Tibial nerve (tissue), 4 donors: ENCODE results near the gene CABLES2. TPM values are rescaled to one million over a fixed set of nuclear protein-coding genes. Genes with fewer than 3 reads are reported as not detected.

Experiments
- DNase-seq, 2 donors: peaks; one replicate each; pipeline ENCODE4 v3.0.0-alpha.2; 2019; ENCODE audit warnings: low spot score in 2 of 2
- H3K27ac ChIP-seq, 4 donors: fragments of 200-600 bp; sonication (generic) in 3 of 4; one replicate each; pipeline ENCODE4 v1.5.1; 2017 to 2019; ENCODE audit warnings: mild to moderate bottlenecking in 1 of 4
- H3K27me3 ChIP-seq, 2 donors: fragments of 200-600 bp; sonication (generic) in 1 of 2; one replicate each; pipeline versions ENCODE4 v1.5.1 to v1.6.0; 2017 to 2019
- H3K36me3 ChIP-seq, 3 donors: fragments of 200-600 bp; sonication (generic); one replicate each; pipeline ENCODE4 v1.5.1; 2018 to 2019
- H3K4me1 ChIP-seq, 4 donors: fragments of 200-600 bp; sonication (generic) in 3 of 4; one replicate each; pipeline ENCODE4 v1.5.1; 2017 to 2019
- H3K4me3 ChIP-seq, 4 donors: fragments of 200-600 bp; sonication (generic) in 3 of 4; one replicate each; pipeline ENCODE4 v1.5.1; 2017 to 2019; ENCODE audit warnings: mild to moderate bottlenecking in 1 of 4, moderate library complexity in 1 of 4
- H3K9me3 ChIP-seq, 4 donors: fragments of 200-600 bp; sonication (generic) in 3 of 4; one replicate each; pipeline ENCODE4 v1.5.1; 2017 to 2019
- CTCF ChIP-seq, 5 experiments: fragments of 200-600 bp in 3 of 5; fragments of 450-650 bp in 2 of 5; sonication (generic) in 3 of 5; IDR thresholded peaks; one replicate each; pipeline ENCODE4 v1.5.1; 2016 to 2019; ENCODE audit warnings: antibody characterized with exemption in 5 of 5, mild to moderate bottlenecking in 3 of 5, moderate library complexity in 2 of 5
- EP300 ChIP-seq, 2 donors: sonication (generic); formaldehyde crosslinking; IDR thresholded peaks; one replicate each; pipeline ENCODE4 v1.6.1; 2017; ENCODE audit warnings: antibody characterized with exemption in 2 of 2, mild to moderate bottlenecking in 1 of 2
- POLR2A ChIP-seq, 2 donors: fragments of 450-650 bp; IDR thresholded peaks; one replicate each; pipeline ENCODE4 v1.6.1; 2017; ENCODE audit warnings: antibody characterized with exemption in 2 of 2, mild to moderate bottlenecking in 2 of 2, moderate library complexity in 2 of 2
- WGBS, 2 donors: methylation state at CpG; one replicate each; pipeline ENCODE4 v1.1.5; 2018; 5-methylcytosine and 5-hydroxymethylcytosine counted together
- total RNA-seq, 4 donors: library from RNA; depleted of rRNA; stranded (reverse); fragments of >200 nt; gene quantifications; one replicate each; pipeline ENCODE4 v1.1.0, GENCODE V29; 2016

CABLES2 gene
- total RNA-seq, 4 donors from 2014 or later, result 1.1 to 9.9 (median 6.2) TPM

GRCh38 chr20:62448038-62448437, 41.0 kb upstream of the CABLES2 start:
- Histone ChIP-seq H3K9me3 (no peaks in the 10 kb centered on the region), H3K27me3 (peaks cover 0 to 73% of the 10 kb centered on the region in 2 donors), H3K27ac (no peak overlapping the region), H3K36me3 (no peaks in the 10 kb centered on the region), H3K4me3 (no peak overlapping the region), H3K4me1 (no peaks in the 10 kb centered on the region)
- TF ChIP-seq EP300 (IDR thresholded peaks at IDR 0.05), result no peak
- TF ChIP-seq CTCF (IDR thresholded peaks at IDR 0.05), result no peak
- no peak for TF ChIP-seq POLR2A (IDR thresholded peaks at IDR 0.05)
- no peak for DNase-seq
- 79 to 82% methylated on average over 10 of the region's 10 CpGs for WGBS, 2 donors

GRCh38 chr20:62446888-62447869, 40.1 kb upstream of the CABLES2 start:
- no peaks in the 10 kb centered on the region for H3K4me1 ChIP-seq
- WGBS, 2 donors, result 88% methylated on average over 43 to 44 of the region's 44 CpGs
- no peaks in the 10 kb centered on the region for H3K9me3 ChIP-seq
- peaks cover 0 to 65% of the 10 kb centered on the region in 2 donors for H3K27me3 ChIP-seq
- H3K27ac ChIP-seq, result no peak overlapping the region
- no peak for DNase-seq
- TF ChIP-seq CTCF (IDR thresholded peaks at IDR 0.05), result no peak
- TF ChIP-seq POLR2A (IDR thresholded peaks at IDR 0.05), result no peak
- TF ChIP-seq EP300 (IDR thresholded peaks at IDR 0.05), result no peak
- no peak overlapping the region for H3K4me3 ChIP-seq
- no peaks in the 10 kb centered on the region for H3K36me3 ChIP-seq

- no peaks in the 10 kb centered on the region for H3K4me1 ChIP-seq
- DNase-seq, result no peak
- H3K27me3 ChIP-seq, result peaks cover 0 to 70% of the 10 kb centered on the region in 2 donors
- H3K27ac ChIP-seq, result no peak overlapping the region
- no peaks in the 10 kb centered on the region for H3K36me3 ChIP-seq
- TF ChIP-seq POLR2A (IDR thresholded peaks at IDR 0.05) (no peak), EP300 (IDR thresholded peaks at IDR 0.05) (no peak), CTCF (IDR thresholded peaks at IDR 0.05) (no peak)
- no peak overlapping the region for H3K4me3 ChIP-seq
- no peaks in the 10 kb centered on the region for H3K9me3 ChIP-seq
- 56 to 80% methylated on average over 1 to 2 of the region's 12 CpGs for WGBS, 2 donors
Observed at GRCh38 chr20:62446481-62446880, 39.4 kb upstream of the CABLES2 start.

- no peaks in the 10 kb centered on the region for H3K4me1 ChIP-seq
- TF ChIP-seq POLR2A (IDR thresholded peaks at IDR 0.05), result no peak
- no peak for TF ChIP-seq CTCF (IDR thresholded peaks at IDR 0.05)
- no peaks in the 10 kb centered on the region for H3K9me3 ChIP-seq
- 83 to 84% methylated on average over 21 to 22 of the region's 36 CpGs for WGBS, 2 donors
- no peak overlapping the region for H3K27ac ChIP-seq
- H3K36me3 ChIP-seq, result no peaks in the 10 kb centered on the region
- peaks cover 0 to 68% of the 10 kb centered on the region in 2 donors for H3K27me3 ChIP-seq
- H3K4me3 ChIP-seq, result no peak overlapping the region
- DNase-seq, result no peak
Observed at GRCh38 chr20:62445553-62446340, 38.7 kb upstream of the CABLES2 start.
